NCI-H69 (cell line): Measurements from ENCODE around the gene GXYLT1.
"Not testable (repeated sequence)": the region's sequence is repeated elsewhere in the genome, so short reads cannot be mapped to it uniquely, and the experiment has no call there.

Experiments used
- DNase-seq: peaks from one replicate; lab custom pipeline; 2025; lab: John Stamatoyannopoulos, UW

The GXYLT1 gene

DNA sequence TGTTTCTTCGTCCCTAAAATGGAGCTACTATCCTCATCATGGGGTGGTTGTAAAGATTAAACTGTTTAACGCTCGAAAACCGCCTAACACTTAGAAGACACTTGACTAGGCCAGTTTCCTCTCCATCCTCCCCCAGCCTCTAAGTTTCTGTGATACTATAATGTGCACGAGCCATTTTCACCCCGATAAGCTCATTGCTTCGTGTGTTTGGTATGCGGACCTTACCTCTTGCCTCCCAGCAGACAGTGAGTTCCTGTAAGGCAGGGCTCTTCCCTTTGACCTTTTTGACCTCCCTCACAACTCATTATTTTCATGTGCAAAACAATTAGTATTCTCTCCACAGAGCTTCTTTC is 499 bp upstream of the GXYLT1 start:
- DNase-seq = peak; percentile 33

- peak; percentile 67 for DNase-seq
These were observed 591 bp downstream of the GXYLT1 start for GRCh38 chr12:42144158-42144407.

DNA sequence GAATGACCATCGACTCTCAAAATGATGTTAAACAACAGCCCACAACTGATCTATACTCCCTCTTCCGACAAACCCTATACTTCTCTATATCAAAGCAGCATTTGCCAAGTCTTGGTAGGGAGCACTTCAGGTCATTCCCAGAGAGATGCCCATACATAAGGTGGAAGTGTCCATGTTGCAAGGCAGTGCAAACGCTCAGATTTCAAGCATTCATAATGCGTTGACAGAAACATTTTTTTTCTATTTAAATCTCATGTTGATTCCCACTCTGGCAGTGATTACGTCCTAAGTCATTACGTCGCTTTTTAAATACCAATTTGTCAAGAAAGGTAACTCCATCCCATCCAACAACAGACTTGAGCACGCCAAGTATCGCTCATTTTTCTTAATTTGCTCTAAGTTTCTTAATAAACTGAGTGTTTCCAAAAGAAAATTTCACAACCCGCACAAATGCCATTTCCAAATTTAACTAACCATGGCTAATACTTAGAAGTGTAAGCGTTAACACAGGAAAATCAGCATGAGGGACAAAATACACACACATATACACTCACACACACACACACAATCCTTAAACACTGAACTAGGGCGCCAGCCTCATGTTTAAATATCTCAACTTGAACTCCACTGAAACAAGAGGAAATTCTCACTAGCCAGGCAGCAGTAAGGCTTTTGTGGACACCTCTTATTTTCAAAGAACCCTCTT is 1.1 kb downstream of the GXYLT1 start:
- DNase-seq = peak; percentile 50

GRCh38 chr12:42141981-42142606 is 2.6 kb downstream of the GXYLT1 start:
- DNase-seq = no peak

DNA sequence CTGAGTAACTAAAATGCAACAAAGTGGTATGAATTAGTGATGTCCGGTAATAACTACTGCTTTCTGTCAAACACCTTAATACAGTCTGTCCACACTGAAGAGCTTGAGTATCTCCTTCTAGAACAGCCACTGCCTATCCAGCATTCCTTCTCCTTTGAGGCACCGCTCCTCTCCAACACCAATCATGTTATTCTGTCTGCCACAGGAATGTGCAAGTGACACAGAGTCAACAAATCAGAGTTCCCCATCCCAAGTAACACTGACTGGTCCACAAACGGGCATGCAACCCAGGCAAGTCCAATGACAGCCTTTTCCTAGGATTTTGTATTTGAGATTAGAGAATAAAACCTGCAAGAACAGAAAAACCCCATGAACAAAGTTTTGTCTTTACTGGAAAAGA is 3.8 kb downstream of the GXYLT1 start:
- DNase-seq = no peak

GRCh38 chr12:42135259-42135814 is 9.3 kb downstream of the GXYLT1 start:
- DNase-seq = no peak

GRCh38 chr12:42130672-42131402 is 13.8 kb downstream of the GXYLT1 start:
- DNase-seq = no peak

GRCh38 chr12:42129595-42130204 is 15.0 kb downstream of the GXYLT1 start:
- peak; percentile 52 for DNase-seq

GRCh38 chr12:42128888-42129287 is 15.8 kb downstream of the GXYLT1 start:
- no peak for DNase-seq

DNA sequence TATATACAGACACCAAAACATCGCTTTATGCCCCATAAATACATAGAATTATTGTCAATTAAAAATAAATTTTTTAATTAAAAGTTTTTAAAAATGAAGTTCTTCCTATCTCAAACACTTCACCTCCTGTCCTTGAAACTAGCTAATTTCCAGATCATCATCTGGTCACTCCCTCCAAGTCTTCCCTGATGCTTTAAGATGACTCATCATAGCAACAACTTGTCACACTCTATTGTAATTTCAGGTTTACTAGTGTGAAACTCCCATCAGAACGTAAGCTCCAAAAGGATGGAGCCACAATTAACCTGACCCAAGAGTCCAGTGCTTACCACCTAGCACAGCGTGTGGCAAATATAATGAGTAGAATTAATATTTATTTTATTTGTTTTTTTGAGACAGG is 16.3 kb downstream of the GXYLT1 start:
- DNase-seq = no peak

- DNase-seq = no peak
These were observed 17.7 kb downstream of the GXYLT1 start for GRCh38 chr12:42126963-42127362.

- no peak for DNase-seq
These were observed 19.3 kb downstream of the GXYLT1 start for GRCh38 chr12:42125388-42125767.

- peak; percentile 19 for DNase-seq
These were observed 19.8 kb downstream of the GXYLT1 start for GRCh38 chr12:42124764-42125387.

- DNase-seq = no peak
These were observed 25.5 kb downstream of the GXYLT1 start for GRCh38 chr12:42119085-42119633.

DNA sequence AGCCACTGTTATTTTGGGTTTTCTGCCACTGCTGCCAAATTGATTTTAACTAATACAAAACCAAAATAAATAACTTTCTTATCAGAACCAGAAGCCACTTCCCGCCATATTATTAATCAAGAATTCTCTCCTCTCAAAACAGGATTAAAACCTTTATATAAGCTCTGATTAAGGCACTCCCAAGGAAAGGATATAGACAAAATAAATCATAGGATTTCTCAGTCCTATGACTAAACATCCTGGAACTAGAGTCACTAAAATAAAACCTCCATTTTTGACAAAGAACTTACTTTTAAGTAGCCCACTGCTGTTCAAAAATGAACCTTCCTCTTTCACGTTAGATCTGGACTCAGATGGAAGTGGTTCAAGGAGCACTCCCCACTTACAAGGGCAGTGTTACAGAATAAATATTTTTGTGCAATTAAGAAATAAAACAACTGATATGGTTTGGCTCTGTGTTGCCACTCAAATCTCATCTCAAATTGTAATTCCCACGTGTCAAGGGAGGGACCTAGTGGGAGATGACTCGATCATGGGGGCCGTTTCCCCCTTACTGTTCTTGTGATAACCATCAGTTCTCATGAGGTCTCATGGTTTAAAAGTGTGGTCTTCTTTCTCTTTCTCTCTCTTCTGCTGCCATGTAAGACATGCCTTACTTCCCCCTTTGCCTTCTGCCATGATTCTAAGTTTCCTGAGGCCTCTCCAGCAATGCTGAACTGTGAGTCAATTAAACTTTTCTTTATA is 26.4 kb downstream of the GXYLT1 start:
- no peak for DNase-seq

- no peak for DNase-seq
These were observed 35.6 kb downstream of the GXYLT1 start for GRCh38 chr12:42109031-42109430.

DNA sequence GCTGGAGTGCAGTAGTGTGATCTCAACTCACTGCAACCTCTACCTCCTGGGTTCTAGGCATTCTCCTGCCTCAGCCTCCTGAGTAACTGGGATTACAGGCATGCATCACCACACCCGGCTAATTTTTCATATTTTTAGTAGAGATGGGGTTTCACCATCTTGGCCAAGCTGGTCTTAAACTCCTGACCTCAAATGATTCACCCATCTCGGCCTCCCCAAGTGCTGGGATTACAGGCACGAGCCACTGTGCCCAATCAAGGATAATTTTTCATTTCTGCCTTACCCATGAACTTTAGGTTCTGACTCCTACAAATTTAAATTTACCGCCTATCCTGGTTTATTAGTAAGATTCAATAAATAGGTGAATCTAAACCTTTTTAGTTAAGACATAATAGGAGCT is 37.9 kb downstream of the GXYLT1 start:
- not testable (repeated sequence) for DNase-seq

DNA sequence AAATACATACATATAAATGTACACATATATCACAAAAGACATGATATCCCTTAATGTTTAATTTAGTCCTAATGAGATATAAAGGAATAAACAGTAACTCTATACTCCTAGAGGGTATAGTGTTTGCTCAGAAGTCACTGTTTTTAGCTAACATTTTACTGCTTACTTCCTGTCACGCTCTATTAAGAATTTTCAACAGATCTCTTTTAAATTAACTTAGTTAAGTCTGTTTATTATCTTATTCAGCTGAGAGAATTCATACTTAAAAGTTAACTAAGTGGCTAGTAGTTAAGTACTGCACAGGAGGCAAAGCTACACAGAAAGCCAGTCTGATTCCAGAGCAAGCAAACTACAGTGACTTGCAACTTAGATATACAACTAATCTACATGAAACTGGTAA is 39.9 kb downstream of the GXYLT1 start:
- DNase-seq = peak; percentile 32

DNA sequence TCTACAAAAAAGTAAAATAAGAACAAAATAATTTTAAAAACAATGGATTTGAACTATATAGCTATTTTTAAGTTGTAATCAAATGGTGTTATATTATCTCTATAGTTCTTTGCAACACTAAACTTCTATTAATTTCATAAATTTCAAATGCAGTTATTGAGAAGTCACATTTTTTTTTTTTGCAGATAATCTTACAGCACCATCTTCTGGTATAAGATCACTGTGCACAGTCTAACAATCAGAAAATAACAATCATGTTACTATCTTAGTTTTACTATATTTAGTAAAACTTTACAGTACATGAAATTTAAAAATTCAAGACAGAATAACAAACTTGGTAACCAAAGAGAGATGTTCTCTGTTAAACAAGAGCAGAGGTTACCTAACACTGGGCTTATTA is 40.6 kb downstream of the GXYLT1 start:
- DNase-seq = no peak

GRCh38 chr12:42103155-42103554 is 41.5 kb downstream of the GXYLT1 start:
- no peak for DNase-seq

DNA sequence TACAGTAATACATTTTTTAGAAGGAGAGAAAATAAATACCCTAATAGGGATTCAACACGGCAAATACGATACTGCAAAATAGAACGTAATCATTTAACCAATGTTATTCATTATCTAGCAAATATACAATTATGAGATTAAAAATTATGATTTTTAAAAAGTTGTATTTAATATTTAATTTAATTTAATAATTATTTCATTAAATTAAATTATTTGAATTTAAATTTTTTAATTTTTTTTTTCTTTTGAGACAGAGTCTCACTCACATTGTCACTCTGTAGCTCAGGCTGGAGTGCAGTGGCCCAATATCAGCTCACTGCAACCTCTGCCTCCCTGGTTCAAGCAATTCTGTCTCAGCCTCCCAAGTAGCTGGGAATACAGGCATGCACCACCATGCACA is 42.0 kb downstream of the GXYLT1 start:
- no peak for DNase-seq
